AG04450 (cell line): ENCODE data around the gene KLHL21. TPM values are rescaled to one million over a fixed set of nuclear protein-coding genes. Genes with fewer than 3 reads are reported as not detected.

Source experiments
- CTCF ChIA-PET: fragments of 300-600, 350-600 bp; formaldehyde crosslinking; extraction: SDS; loops from one replicate; lab custom pipeline; 2022; ENCODE audit warnings: antibody characterized with exemption, inconsistent platforms; lab: Charles Lee
- POLR2A ChIA-PET: fragments of 350-600 bp; formaldehyde crosslinking; extraction: SDS; loops from one replicate; lab custom pipeline; 2021; ENCODE audit warnings: antibody characterized with exemption, inconsistent platforms; lab: Yijun Ruan, JAX
- DNase-seq: peaks from one replicate; pipeline ENCODE4 v3.0.0-alpha.2; 2011; ENCODE audit warnings: low read depth, low spot score
- H3K27ac ChIP-seq: one replicate; pipeline ENCODE4 v1.5.1; 2012; ENCODE audit warnings: low read depth, low read length, control low read depth
- H3K27me3 ChIP-seq: one replicate; pipeline ENCODE4 v1.6.0; 2012; ENCODE audit warnings: low read length; ENCODE audit not compliant: control insufficient read depth, insufficient read depth
- H3K4me3 ChIP-seq: 2 replicates; pipeline ENCODE4 v1.5.1; 2011; ENCODE audit warnings: mild to moderate bottlenecking, low read depth, low read length, control low read depth
- H3K9me3 ChIP-seq: 2 replicates; pipeline ENCODE4 v1.5.1; 2012; ENCODE audit warnings: low read length; ENCODE audit not compliant: control insufficient read depth, insufficient read depth
- polyA plus RNA-seq: library from polyadenylated mRNA; depleted of rRNA; stranded (reverse); fragments of >200 nt; gene quantifications from 2 replicates; pipeline ENCODE4 v1.2.3, GENCODE V29; 2011
- TF ChIP-seq, protein P1 (sequence below): IDR thresholded peaks from 2 replicates; pipeline ENCODE4 v1.5.1; 2011; ENCODE audit warnings: low read depth, low read length, control low read depth, inconsistent platforms

KLHL21 gene
- polyA plus RNA-seq, 1 experiment: 11.7 TPM

GRCh38 chr1:6591222-6591621, 11.4 kb downstream of the KLHL21 start:
- Histone ChIP-seq H3K27me3 (no peaks in the 10 kb centered on the region), H3K4me3 (no peak overlapping the region), H3K27ac (no peak overlapping the region), H3K9me3 (no peaks in the 10 kb centered on the region)
- DNase-seq: no peak
- ChIA-PET POLR2A (no interaction called here), CTCF (interaction anchor here (1.1 to 1.4 kb wide), 2 partner anchors 37 to 56 kb away, joined by 3 to 4 read pairs; partner anchors contain the start of gene NOL9)
- TF ChIP-seq, protein P1, sequence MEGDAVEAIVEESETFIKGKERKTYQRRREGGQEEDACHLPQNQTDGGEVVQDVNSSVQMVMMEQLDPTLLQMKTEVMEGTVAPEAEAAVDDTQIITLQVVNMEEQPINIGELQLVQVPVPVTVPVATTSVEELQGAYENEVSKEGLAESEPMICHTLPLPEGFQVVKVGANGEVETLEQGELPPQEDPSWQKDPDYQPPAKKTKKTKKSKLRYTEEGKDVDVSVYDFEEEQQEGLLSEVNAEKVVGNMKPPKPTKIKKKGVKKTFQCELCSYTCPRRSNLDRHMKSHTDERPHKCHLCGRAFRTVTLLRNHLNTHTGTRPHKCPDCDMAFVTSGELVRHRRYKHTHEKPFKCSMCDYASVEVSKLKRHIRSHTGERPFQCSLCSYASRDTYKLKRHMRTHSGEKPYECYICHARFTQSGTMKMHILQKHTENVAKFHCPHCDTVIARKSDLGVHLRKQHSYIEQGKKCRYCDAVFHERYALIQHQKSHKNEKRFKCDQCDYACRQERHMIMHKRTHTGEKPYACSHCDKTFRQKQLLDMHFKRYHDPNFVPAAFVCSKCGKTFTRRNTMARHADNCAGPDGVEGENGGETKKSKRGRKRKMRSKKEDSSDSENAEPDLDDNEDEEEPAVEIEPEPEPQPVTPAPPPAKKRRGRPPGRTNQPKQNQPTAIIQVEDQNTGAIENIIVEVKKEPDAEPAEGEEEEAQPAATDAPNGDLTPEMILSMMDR: no peak

GRCh38 chr1:6590046-6590445, 12.6 kb downstream of the KLHL21 start:
- H3K4me3 ChIP-seq: no peak overlapping the region
- POLR2A ChIA-PET: interaction anchor here (1.1 kb wide), 1 partner anchor 10 kb away, joined by 3 read pairs; the partner anchor contains the start of gene ZBTB48
- CTCF ChIA-PET: no interaction called here
- no peaks in the 10 kb centered on the region for H3K9me3 ChIP-seq
- no peak overlapping the region for H3K27ac ChIP-seq
- no peak for DNase-seq
- TF ChIP-seq, protein P1: no peak
- no peaks in the 10 kb centered on the region for H3K27me3 ChIP-seq

GRCh38 chr1:6588893-6589520, 13.7 kb downstream of the KLHL21 start:
- H3K27me3 ChIP-seq: no peaks in the 10 kb centered on the region
- no peak for DNase-seq
- POLR2A ChIA-PET: interaction anchor here (1.1 kb wide), 3 partner anchors 9 to 11 kb away, joined by 3 to 5 read pairs (median 3); partner anchors contain the start of gene ZBTB48
- H3K9me3 ChIP-seq: no peaks in the 10 kb centered on the region
- CTCF ChIA-PET: no interaction called here
- TF ChIP-seq, protein P1: no peak
- H3K27ac ChIP-seq: no peak overlapping the region
- H3K4me3 ChIP-seq: no peak overlapping the region

GRCh38 chr1:6588128-6588892, 14.4 kb downstream of the KLHL21 start:
- no peaks in the 10 kb centered on the region for H3K9me3 ChIP-seq
- DNase-seq: no peak
- POLR2A ChIA-PET: interaction anchor here (1.1 to 1.6 kb wide), 3 partner anchors 10 to 14 kb away, joined by 3 to 6 read pairs (median 5); partner anchors contain the start of gene KLHL21
- CTCF ChIA-PET: no interaction called here
- H3K4me3 ChIP-seq: no peak overlapping the region
- TF ChIP-seq, protein P1: no peak
- no peak overlapping the region for H3K27ac ChIP-seq
- H3K27me3 ChIP-seq: no peaks in the 10 kb centered on the region
